Upper lobe of left lung (tissue), 4 donors: Measurements from ENCODE around the gene FBXO5.

Source experiments
- POLR2A ChIP-seq, 4 donors: fragments of 450-650 bp; IDR thresholded peaks; one replicate each; pipeline ENCODE4 v1.5.1; 2016 to 2017; ENCODE audit warnings: antibody characterized with exemption in 4 of 4, mild to moderate bottlenecking in 2 of 4
- POLR2AphosphoS5 ChIP-seq, 2 donors: sonication (generic); formaldehyde crosslinking; IDR thresholded peaks; one replicate each; pipeline ENCODE4 v1.5.1; 2017; ENCODE audit warnings: antibody characterized with exemption in 2 of 2
- TF ChIP-seq, protein P1 (sequence below), 6 experiments: fragments of 450-650 bp in 4 of 6; fragments of 200-600 bp in 2 of 6; sonication (generic) in 2 of 6; IDR thresholded peaks; one replicate each; pipeline ENCODE4 v1.5.1; 2016 to 2019; ENCODE audit warnings: antibody characterized with exemption in 6 of 6

DNA sequence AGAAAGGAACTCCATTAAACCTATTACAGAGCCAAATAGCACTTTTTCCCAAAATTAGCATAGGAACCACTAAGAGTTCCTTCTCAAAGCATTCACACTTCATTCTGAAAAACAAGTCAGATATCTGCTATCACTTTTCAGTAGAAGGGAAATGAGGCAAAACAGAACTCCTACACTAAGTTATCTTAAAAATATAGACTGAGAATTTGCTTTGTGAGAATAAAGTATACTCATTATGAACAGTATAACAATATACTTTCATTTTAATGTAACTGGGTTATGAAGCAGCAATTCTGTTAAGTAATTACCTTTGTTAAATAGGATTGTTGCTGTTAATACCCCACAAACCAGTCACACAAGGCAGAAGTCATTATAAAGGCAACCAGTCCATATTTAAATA is 11.0 kb upstream of the FBXO5 start:
- TF ChIP-seq, protein P1, sequence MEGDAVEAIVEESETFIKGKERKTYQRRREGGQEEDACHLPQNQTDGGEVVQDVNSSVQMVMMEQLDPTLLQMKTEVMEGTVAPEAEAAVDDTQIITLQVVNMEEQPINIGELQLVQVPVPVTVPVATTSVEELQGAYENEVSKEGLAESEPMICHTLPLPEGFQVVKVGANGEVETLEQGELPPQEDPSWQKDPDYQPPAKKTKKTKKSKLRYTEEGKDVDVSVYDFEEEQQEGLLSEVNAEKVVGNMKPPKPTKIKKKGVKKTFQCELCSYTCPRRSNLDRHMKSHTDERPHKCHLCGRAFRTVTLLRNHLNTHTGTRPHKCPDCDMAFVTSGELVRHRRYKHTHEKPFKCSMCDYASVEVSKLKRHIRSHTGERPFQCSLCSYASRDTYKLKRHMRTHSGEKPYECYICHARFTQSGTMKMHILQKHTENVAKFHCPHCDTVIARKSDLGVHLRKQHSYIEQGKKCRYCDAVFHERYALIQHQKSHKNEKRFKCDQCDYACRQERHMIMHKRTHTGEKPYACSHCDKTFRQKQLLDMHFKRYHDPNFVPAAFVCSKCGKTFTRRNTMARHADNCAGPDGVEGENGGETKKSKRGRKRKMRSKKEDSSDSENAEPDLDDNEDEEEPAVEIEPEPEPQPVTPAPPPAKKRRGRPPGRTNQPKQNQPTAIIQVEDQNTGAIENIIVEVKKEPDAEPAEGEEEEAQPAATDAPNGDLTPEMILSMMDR (IDR thresholded peaks at IDR 0.05), result no peak
- TF ChIP-seq POLR2AphosphoS5 (IDR thresholded peaks at IDR 0.05), result no peak
- TF ChIP-seq POLR2A (IDR thresholded peaks at IDR 0.05), result no peak
